Iris pigment epithelial cell (primary cell): ENCODE results near the gene VENTX.

Experiments
- DNase-seq: peaks from one replicate; pipeline ENCODE4 v3.0.0-alpha.2; 2011; ENCODE audit warnings: low read depth

VENTX gene

DNA sequence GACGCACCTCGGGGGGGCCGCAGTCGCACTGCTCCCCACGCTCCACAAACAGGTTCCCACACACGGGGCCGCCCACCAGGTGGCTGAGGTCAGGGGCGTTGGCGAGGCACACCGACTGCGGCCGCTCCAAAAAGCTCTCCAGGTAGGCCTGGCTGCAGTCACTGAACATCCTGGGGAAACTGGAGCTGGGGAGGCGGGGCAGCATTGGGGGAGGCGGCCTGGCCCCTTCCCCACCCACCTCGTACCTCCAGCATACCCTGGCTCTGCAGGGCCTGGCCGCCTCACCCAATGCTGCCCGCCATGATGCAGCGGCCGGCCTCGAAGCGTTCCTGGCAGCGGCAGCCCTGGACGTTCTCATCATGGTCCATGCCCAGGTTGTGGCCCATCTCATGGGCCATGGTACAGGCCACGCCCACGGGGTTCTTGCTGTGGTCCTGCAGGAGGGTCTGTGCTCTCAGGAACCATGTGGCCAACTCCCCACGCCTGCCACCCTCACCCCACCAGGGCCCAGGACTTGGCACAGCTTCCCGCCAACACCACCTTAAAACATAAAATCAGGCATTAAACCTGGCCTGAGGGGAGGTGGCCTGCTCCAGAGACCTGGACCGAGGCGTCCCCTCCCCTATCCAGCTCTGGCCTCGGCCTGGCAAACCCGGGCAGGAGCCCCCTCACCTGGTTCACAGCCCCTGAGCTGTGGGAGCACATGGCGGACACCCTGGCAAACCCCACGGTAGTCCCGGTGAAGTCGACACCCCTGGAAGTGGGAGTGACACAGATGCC, 34.1 kb downstream of the VENTX start:
- no peak for DNase-seq

- no peak for DNase-seq
Measured at GRCh38 chr10:133272301-133272963, 34.8 kb downstream of the VENTX start.

- no peak for DNase-seq
Measured at GRCh38 chr10:133272964-133273420, 35.3 kb downstream of the VENTX start.

GRCh38 chr10:133273534-133274143, 36.0 kb downstream of the VENTX start:
- DNase-seq: no peak

- no peak for DNase-seq
Measured at GRCh38 chr10:133274751-133275683, 37.4 kb downstream of the VENTX start.

DNA sequence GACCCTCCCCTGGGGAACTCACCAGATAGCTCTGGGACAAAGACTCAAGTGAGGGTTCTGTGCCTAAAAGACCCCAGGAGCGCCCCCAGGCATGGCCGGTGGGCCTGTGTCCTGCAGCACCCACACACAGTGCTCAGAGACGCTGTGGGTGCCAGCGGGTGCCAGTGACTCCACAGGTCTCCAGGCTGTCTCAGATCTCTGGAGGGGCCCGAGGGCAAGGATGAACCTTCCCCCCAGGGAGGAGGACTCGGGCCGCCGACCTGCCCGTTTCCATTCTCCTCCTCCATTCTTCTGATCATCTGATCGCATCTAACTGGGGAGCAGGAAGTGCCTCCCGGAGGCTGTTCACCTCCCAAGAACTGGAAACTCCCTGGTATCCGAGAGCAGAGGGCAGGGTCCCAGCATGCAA, 38.0 kb downstream of the VENTX start:
- no peak for DNase-seq

- DNase-seq: no peak
Measured at GRCh38 chr10:133276100-133276434, 38.4 kb downstream of the VENTX start.

- DNase-seq: no peak
Measured at GRCh38 chr10:133276435-133277201, 39.0 kb downstream of the VENTX start, which contains the start of gene ADAM8. Gene ADAM8, minus strand, starts transcription at chr10:133276868. Its CDS starts 51 bp downstream, at chr10:133276817.

DNA sequence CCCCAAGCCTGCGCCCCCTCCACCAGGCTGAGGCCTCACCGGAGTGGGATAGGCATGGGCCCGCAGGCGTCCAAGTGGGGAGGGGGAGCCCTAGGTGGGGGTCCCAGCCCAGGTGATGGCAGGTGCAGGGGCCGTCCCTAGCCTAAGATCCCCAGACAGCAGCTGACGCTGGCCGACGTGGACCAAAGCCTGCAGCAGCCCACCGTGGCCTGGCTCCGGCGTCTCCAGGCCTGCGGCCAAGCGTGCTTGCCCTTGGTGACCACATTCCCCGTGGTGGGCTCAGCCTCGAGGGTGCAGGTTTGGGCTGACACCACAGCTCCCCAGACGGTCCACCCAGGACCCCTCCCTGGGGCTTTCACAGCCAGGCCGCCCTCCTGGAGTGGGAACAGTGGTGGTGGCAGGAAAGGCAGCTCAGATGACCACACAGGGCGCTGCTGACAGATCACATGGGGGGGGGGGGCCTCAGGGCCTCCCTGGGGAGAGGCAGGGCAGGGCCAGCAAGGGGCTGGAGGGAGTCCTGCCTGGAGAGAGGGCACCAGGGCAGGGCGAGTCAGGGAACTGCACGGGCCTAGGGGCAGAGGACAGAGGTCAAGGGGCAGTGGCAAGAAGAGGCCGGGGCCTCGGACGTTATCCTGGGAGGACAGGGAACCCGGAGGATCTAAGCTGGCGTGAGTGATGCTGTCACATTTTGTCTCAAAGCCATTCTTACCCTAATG, 39.8 kb downstream of the VENTX start:
- no peak for DNase-seq

- DNase-seq: no peak
Measured at GRCh38 chr10:133277993-133278576, 40.4 kb downstream of the VENTX start.

DNA sequence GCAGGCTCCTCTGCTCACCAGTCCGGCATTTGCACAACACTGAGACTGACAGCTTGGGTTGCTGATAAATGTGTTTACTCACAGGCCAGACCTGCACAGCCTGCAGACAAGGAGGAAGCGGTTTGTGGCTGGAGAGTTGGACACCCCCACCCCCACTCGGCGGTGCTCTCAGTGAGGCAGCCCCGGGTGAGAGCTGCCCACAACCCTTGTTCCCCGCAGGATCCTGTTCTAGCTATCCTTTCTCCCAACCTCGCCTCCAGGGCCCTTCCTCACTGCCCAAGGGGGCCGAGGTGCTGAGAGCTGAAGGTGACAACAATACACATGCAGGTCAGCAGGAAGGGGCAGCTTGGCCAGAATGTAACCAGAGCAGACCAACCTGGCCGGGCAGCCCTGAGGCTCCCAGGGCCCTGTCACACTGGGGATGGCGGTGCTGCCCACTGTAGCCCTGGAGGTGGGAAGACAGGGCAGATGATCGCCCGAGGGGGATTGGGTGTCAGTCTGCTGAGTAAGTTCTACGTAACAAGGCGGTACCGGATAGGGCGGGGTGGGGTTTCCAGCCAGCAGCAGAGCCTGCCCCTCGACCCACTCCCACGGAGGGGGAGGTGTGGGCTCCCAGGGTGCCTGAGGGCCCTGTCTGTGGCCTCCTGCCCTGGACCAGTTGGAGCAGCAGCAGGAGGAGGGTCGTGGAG, 41.1 kb downstream of the VENTX start:
- peak; percentile 80 for DNase-seq

DNA sequence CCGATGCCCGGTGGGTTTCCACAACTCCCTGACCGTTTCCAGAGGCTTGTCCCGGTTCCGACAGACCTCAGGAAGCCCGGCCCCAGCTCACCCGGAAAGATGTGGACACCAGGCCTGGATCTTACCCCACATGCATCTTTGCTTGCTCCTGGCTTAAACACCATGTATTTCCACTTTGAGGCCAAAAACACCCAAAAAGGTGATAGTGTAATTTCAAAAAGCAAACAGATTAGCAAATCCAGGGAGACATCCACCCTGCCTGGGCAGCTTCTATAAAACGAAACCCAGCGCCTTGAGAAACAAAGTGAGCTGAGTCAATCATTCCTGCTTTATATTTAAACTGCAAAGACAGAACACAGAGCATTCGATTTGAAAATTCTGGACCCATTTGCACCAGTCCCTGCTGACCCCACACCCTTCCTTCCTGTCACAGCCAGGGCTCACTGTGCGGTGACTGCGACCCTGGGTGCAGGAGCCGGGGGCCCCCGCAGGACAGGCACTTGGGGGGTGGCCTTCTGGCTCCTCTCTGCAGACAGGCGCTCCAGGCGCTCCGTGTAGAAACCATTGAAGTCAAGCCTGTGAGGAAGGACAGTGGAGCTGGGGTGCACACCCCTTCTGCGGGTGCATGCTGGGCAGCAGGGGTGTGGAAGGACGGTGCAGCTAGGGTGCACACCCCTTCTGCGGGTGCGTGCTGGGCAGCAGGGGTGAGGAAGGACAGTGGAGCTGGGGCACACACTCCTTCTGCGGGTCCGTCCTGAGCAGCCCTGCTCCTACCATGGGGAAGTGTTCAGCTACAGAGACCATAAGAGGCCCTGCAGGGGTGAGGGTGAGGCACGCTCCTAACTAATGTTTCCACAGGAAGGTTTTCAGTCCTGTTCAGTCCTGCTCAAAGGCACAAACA, 41.9 kb downstream of the VENTX start:
- DNase-seq: no peak

DNA sequence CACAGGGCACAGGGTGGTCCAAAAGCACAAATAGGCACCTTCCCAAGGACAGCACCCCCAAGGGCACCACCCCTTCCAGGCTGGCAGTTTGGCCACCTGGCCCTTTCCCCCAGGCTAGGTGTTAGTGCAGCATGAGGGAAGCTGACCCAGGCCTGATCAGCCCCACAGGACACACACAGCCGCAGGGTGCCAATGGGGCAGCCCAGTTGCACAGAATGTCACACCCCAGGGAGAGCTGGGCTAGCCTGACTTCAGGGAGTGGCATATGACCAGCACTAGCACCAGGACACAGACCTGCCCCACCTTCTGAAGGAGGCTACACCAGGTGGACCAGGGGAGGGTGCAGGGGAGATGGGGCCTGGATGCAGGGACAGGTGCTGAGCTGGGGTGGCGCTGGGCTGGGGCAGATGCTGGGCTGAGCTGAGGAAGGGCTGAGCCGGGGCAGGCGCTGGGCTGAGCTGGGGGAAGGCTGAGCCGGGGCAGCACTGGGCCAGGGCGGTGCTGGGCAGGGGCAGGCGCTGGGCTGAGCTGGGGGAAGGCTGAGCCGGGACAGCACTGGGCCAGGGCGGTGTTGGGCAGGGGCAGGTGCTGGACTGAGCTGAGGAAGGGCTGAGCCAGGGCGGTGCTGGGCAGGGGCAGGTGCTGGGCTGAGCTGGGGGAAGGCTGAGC, 42.9 kb downstream of the VENTX start:
- DNase-seq: no peak

DNA sequence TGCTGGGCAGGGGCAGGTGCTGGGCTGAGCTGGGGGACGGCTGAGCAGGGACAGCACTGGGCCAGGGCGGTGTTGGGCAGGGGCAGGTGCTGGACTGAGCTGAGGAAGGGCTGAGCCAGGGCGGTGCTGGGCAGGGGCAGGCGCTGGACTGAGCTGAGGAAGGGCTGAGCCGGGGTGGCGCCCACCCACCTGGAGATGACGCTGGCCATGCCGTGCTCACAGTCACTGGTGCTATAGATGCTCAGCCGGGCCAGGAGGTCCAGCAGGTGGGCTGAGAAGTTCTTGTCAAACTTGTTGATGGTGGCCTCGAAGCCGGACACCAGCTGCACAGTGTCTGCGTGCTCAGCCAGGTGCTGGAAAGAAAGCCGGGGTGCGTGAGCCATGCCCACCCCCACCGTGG, 43.4 kb downstream of the VENTX start:
- no peak for DNase-seq

DNA sequence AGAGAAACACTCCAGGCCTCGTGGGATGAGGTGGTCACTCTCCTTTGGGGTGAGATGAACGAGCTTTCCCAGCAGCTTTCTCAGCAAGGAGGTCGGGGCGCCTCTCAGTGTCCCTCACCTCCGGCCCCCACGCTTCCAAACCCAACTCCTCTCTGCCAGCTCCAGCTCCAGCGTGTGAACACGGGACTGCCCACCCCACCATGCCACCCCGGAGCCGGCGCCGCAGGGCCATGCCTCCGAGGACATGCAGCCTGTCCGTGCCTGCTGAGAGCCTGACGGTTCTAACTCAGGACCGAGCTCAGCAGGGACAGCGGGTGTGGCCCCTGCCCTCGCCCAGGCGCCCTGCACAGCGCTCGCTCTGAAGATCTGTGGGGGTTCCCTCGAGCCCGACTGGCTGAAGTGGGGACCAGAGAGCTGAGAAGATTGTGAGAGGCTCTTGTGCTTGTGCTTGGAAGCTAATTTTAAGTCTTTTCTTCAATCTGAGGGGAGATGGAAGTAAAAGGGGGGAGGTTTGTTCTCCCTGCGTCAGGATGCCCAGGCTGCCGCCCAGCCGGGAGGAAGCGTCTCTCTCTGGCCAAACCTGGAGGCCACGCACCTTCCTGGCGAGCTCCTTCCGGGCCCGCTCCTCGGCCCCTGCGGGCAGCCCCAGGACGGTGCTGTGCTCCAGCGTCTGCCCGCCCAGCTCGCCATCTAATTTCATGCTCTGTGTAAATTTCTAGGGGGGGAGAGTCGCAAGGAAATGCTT, 44.1 kb downstream of the VENTX start:
- no peak for DNase-seq

DNA sequence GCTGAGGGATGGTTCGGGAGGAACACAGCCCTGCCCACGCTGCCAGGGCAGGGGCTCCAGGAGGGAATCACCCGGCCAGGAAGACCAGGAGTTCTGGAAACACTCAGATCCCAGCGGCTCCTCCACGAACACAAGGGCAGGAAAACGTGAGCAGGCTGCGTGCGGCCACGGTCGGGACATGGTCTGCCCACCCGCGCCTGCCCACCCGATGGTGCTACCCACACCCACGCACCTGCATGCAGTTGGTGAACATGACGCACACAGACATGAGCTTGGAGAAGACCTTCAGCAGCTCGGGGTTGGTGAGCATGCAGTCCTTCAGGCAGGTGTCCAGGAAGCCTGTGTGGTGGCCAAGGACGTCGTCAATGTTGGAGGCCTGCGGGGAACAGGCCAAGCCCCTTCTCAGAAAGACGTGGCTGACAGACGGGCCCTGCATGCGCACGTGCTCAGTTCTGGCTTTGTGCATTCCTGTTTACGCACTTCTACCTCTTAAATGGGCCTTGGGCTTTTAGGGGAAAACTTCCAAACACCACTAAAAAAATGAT, 45.3 kb downstream of the VENTX start:
- no peak for DNase-seq

GRCh38 chr10:133283931-133284330, 46.3 kb downstream of the VENTX start:
- DNase-seq: no peak
